C1 segment of cervical spinal cord (tissue), 14 donors: ENCODE measurements around the gene S100A7.
A peak's percentile ranks its signal among the peaks of the same experiment; 100 is the strongest.
"Not testable (repeated sequence)": the region's sequence is repeated elsewhere in the genome, so short reads cannot be mapped to it uniquely, and the experiment has no call there.

Experiments used
- DNase-seq, 14 donors: peaks; one replicate each; lab custom pipeline; 2025; lab: John Stamatoyannopoulos, UW

S100A7 gene

GRCh38 chr1:153431002-153431401 is 29.4 kb downstream of the S100A7 start:
- DNase-seq, result no peak

DNA sequence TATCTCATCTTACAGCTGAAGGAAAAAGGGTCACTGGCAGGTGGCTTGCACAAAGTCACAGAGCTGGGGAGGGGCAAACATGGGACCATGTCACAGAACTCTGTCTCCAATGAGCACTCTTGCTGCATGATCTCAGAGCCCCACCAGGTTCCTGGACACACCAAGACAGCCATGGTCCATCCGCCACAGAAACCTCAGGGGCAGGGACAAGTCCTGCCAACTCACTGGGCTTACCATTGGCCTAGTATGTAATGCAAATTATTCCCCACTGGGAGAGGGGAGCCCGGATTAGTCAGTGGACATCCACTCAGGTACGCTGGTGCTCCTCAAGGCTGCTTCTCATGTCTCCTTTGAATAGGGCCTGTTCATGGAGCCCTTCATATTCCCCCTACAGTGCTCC is 29.9 kb downstream of the S100A7 start:
- DNase-seq, result no peak

GRCh38 chr1:153430166-153430553 is 30.3 kb downstream of the S100A7 start:
- no peak for DNase-seq

DNA sequence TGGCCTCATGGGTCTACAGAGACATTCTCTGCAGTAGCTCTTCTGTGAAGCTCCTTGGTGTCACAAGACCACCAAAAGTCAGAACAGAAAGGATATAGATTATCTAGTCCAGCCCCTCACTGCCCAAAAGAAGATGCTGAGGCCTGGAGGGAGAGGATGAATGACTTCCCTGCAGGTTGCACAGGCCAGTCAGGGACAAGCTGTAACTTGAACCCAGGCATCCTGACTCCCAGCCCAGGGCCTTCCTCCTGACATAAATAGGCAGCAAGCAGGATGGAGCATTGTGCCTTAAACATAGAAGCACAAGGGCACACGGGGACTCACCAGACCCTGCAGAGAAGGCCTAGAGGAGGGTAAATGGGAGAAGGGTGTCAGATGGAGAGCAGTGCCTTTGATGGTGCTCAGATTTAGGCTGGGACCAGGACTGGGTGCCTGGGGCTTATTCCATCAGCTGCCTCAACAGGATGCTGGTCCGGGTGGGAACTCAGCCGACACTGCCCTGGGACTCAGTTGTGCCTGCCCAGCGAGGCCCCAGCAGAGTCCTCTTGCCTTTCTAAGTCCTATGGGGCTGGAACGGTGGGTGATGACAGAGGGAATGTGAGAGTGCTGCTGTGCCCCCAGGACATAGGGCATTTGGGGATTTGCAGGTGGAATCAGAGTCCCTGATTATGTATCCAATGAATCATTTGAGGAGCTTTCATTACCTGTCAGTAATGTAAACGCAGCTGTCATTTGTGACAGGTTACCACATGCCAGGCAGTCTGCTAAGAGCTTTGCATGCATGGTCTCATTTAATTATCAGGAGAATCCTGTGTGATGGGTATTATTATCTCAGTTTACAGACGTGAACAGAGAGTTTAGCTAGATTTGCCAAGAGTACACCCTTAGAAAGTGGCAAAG is 30.9 kb downstream of the S100A7 start:
- DNase-seq, result no peak

DNA sequence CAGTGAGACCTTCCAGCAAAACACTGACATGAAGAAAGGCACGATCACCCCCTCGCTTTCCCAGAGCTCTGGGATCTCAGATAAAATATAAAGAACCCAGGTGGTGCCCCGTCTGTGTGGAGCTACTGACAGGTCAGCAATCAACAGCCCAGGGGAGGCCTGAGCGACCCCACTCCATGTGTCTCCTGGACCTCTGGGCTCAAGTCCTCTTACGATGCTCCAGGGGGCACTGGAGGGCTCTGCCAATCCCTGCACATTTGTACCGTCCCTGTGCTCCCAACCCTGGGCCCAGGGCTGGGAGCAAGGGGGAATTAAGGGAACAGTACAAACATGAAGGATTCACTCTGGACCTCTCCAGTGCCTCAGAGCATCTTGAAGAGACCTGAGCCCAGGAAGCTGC is 31.7 kb downstream of the S100A7 start:
- DNase-seq, result no peak

- DNase-seq, result no peak
These were observed 32.3 kb downstream of the S100A7 start for GRCh38 chr1:153428073-153428638.

DNA sequence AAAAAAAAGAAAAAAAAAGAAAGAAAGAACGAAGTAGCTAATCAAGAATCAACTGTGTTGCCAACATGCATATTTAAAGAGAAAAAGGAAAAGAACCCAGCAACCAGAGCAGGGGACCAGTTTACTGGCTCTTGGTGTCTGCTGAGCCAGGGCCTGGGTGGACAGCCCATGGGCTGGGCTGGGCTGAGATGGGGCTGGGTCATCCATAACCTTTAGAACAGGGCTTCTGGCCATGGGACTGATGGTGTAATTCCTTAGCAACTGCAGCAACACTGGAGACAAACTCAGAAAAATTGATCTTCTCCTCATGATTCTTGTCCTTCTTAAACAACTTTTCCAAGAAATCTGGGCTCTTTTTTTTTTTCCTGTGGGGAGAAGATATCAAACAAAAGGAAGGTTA is 33.6 kb downstream of the S100A7 start:
- DNase-seq, result no peak

GRCh38 chr1:153422450-153423068 is 37.9 kb downstream of the S100A7 start:
- peak in 6 of 14 donors; percentile 1 to 50 (median 10) for DNase-seq

DNA sequence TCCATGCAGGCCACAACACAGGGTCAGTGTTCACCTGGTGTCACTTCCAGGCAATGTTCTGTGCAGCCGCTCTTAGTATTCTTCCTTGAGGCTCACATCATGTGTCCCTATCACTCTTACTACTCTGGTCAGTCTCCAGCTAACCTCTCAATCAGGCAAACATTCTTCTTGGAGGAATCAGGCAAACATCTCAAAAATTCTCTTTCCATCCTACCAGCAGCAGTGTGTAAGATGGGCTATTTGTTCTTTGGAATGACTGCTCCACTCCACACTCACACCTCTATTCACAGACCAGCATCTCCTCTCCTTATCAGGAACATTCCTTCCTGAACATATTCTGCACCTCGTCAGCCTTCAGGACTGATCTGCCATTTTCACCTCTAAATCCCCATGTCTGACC is 40.1 kb downstream of the S100A7 start:
- no peak for DNase-seq

DNA sequence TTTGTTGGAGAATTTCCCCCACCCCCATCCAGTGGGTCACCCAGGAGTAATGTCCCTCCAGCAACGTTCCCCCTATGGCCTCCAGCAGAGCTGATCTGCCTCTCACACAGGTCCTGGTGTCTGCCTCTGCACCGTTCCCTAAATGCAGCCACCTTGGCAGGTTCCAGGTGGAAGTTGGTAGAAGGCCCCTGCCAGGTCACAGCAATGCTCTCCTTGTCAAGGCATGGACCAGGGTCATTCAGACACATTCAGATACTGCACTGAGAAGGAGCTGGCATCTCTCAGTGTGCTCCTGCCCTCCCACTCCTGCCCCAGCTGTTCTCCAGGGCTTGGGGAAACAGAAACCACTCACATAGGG is 41.0 kb downstream of the S100A7 start:
- DNase-seq, result not testable (repeated sequence)

DNA sequence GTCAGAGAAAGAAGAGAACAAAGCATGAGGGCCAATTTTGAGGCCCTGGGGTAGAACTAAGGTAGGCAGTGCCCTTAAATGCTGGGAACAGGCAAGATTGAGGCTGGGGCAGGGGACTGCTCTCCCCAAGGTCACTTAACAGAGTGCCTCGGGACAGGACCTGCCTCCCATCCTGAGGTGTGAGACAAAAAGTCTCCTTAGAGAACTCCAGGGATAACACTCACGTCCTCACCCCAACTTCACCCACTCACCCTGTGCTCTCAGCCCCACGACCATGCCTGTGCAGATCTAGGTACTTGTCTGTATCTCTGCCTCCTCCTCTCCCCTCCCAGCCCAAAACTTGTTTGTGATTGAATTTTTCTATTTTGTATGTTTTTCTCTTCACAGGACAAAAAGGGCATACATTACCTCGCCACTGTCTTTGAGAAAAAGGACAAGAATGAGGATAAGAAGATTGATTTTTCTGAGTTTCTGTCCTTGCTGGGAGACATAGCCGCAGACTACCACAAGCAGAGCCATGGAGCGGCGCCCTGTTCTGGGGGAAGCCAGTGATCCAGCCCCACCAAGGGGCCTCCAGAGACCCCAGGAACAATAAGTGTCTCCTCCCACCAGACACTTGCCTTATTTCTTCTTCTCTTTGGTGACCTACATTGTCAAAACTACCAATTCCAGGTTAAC is 41.6 kb downstream of the S100A7 start:
- not testable (repeated sequence) for DNase-seq

GRCh38 chr1:153417136-153417888 is 43.1 kb downstream of the S100A7 start:
- no peak for DNase-seq

DNA sequence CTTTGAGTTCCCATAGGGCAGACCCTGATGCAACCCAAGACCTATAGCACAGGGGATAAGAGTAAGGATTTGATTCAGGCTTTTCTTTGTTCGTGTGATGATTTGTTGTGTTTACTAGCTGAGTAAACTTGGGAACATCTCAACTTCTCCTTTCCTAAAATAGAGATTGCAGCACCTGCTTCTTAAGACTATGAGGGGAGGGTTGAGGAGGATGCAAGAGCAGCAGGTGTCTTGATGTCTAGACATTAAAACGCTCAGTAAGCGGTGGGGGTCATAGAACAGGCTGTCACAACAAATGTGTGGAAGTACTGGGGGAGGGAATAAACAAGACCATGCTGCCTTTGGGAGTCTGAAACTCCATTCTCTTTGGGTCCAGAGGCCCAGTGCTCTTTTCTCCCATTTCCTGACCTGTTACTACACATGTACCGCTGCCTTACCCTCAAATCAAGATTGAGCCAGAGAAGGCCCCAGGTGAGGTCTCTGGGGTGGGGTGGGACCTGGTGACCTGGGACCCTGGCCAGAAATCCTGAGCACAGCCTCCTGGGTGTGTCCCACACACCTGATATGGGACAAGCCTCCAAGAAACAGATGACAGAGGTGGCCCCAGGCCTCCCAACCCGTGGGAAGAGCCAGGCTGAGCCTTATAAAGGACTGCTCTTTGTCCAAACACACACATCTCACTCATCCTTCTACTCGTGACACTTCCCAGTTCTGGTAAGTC is 44.4 kb downstream of the S100A7 start, which contains the start of gene S100A7A:
Gene S100A7A (plus strand): TSS at position 671 of the 721 bp plus-strand sequence. CDS start 1,563 bp downstream, outside the sequence.
- DNase-seq, result no peak

- not testable (repeated sequence) for DNase-seq
These were observed 46.5 kb downstream of the S100A7 start for GRCh38 chr1:153413961-153414360.
